GM19324 (cell line): ENCODE measurements around the gene LAP3.
"Not testable (repeated sequence)": the region's sequence is repeated elsewhere in the genome, so short reads cannot be mapped to it uniquely, and the experiment has no call there.

Source experiments
- ATAC-seq: cut with Tn5 transposase; IDR thresholded peaks from one replicate; pipeline ENCODE4 v1.9.1; 2021; ENCODE audit warnings: mild to moderate bottlenecking, moderate library complexity; ENCODE audit not compliant: unreplicated experiment, low FRiP score

The LAP3 gene

GRCh38 chr4:17576932-17577664 lies at the start of gene LAP3:
Gene LAP3, plus strand, starts transcription at chr4:17577198. Its CDS starts 268 bp downstream, at chr4:17577466.
- peak; percentile 95 for ATAC-seq

GRCh38 chr4:17528551-17529165 lies 48.3 kb upstream of the LAP3 start:
- ATAC-seq, result no peak

- no peak for ATAC-seq
Observed at GRCh38 chr4:17531538-17532285, 45.3 kb upstream of the LAP3 start.

- no peak for ATAC-seq
Observed at GRCh38 chr4:17534705-17535104, 42.3 kb upstream of the LAP3 start.

GRCh38 chr4:17535242-17535641 lies 41.8 kb upstream of the LAP3 start:
- peak; percentile 55 for ATAC-seq

- ATAC-seq, result no peak
Observed at GRCh38 chr4:17535906-17536305, 41.1 kb upstream of the LAP3 start.

- not testable (repeated sequence) for ATAC-seq
Observed at GRCh38 chr4:17537060-17537459, 39.9 kb upstream of the LAP3 start.

- no peak for ATAC-seq
Observed at GRCh38 chr4:17544205-17544604, 32.8 kb upstream of the LAP3 start.

- no peak for ATAC-seq
Observed at GRCh38 chr4:17544831-17545234, 32.2 kb upstream of the LAP3 start.

GRCh38 chr4:17545374-17546140 lies 31.4 kb upstream of the LAP3 start:
- ATAC-seq, result no peak

- ATAC-seq, result no peak
Observed at GRCh38 chr4:17546222-17546621, 30.8 kb upstream of the LAP3 start.

GRCh38 chr4:17546678-17547077 lies 30.3 kb upstream of the LAP3 start:
- ATAC-seq, result no peak

- ATAC-seq, result no peak
Observed at GRCh38 chr4:17550549-17550948, 26.4 kb upstream of the LAP3 start.

GRCh38 chr4:17552427-17552826 lies 24.6 kb upstream of the LAP3 start:
- no peak for ATAC-seq

- ATAC-seq, result no peak
Observed at GRCh38 chr4:17554568-17554967, 22.4 kb upstream of the LAP3 start.

GRCh38 chr4:17556498-17556897 lies 20.5 kb upstream of the LAP3 start:
- ATAC-seq, result no peak

- ATAC-seq, result no peak
Observed at GRCh38 chr4:17557880-17558279, 19.1 kb upstream of the LAP3 start.

GRCh38 chr4:17558941-17559708 lies 17.9 kb upstream of the LAP3 start:
- no peak for ATAC-seq

- ATAC-seq, result no peak
Observed at GRCh38 chr4:17559709-17560048, 17.3 kb upstream of the LAP3 start.

GRCh38 chr4:17560065-17560673 lies 16.8 kb upstream of the LAP3 start:
- ATAC-seq, result no peak
